ENCODE results near the gene EFCC1.

GRCh38 chr3:128993461-128994172 is 7.5 kb upstream of the EFCC1 start, which contains the start of gene CFAP92:
- TF ChIP-seq GATA2 (IDR thresholded peaks at IDR 0.05; ENCODE audit: low read depth, low read length) (no peak), GATA3 (IDR thresholded peaks at IDR 0.05; ENCODE audit: low read depth, low read length) (no peak)

All from SH-SY5Y (cell line).